HUES6 (cell line): ENCODE data around the gene MRPL32.

ENCODE experiments used
- H3K27ac ChIP-seq: 2 replicates; pipeline ENCODE4 v1.7.0; 2013; ENCODE audit warnings: low read depth, mild to moderate bottlenecking, low read length, inconsistent platforms
- H3K27me3 ChIP-seq: 2 replicates; pipeline ENCODE4 v1.6.1; 2013; ENCODE audit warnings: low read length; ENCODE audit not compliant: control insufficient read depth, insufficient read depth
- H3K36me3 ChIP-seq: 2 replicates; pipeline ENCODE4 v1.6.1; 2013; ENCODE audit warnings: low read length; ENCODE audit not compliant: control insufficient read depth, insufficient read depth
- H3K4me1 ChIP-seq: 2 replicates; pipeline ENCODE4 v1.6.1; 2013; ENCODE audit warnings: low read length; ENCODE audit not compliant: control insufficient read depth, insufficient read depth
- H3K4me3 ChIP-seq: 2 replicates; pipeline ENCODE4 v1.5.1; 2013; ENCODE audit warnings: low read depth, low read length
- H3K9ac ChIP-seq: one replicate; pipeline ENCODE4 v1.6.1; 2013; ENCODE audit warnings: mild to moderate bottlenecking, low read length
- H3K9me3 ChIP-seq: 2 replicates; pipeline ENCODE4 v1.6.1; 2013; ENCODE audit warnings: low read depth, low read length; ENCODE audit not compliant: control insufficient read depth, insufficient read depth

MRPL32 gene

DNA sequence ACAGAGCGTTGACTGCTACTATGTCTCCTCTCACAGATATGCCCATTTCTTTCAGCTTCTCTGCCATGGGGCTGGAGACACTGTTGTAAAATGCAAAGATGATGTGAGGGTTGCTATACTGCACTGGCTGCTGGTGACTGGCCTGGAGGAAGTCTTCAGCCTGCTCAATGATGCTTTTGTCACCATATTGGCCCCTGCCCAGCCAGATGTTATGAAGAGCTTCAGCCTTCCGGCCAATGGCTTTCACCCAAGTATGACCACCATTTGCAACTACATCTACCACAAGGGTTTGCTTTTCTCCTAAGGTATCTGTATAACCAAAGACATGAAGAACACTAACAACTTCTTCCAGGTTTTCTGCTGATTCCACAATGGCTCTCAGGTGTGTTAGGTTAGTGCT, 21.9 kb upstream of the MRPL32 start:
- Histone ChIP-seq H3K4me3 (no peak overlapping the region; the same call in 1 of the 2 replicates), H3K36me3 (peaks cover 20% of the 10 kb centered on the region), H3K27me3 (no peaks in the 10 kb centered on the region), H3K4me1 (peaks cover 26% of the 10 kb centered on the region), H3K27ac (no peak overlapping the region), H3K9me3 (no peaks in the 10 kb centered on the region), H3K9ac (no peak overlapping the region)

DNA sequence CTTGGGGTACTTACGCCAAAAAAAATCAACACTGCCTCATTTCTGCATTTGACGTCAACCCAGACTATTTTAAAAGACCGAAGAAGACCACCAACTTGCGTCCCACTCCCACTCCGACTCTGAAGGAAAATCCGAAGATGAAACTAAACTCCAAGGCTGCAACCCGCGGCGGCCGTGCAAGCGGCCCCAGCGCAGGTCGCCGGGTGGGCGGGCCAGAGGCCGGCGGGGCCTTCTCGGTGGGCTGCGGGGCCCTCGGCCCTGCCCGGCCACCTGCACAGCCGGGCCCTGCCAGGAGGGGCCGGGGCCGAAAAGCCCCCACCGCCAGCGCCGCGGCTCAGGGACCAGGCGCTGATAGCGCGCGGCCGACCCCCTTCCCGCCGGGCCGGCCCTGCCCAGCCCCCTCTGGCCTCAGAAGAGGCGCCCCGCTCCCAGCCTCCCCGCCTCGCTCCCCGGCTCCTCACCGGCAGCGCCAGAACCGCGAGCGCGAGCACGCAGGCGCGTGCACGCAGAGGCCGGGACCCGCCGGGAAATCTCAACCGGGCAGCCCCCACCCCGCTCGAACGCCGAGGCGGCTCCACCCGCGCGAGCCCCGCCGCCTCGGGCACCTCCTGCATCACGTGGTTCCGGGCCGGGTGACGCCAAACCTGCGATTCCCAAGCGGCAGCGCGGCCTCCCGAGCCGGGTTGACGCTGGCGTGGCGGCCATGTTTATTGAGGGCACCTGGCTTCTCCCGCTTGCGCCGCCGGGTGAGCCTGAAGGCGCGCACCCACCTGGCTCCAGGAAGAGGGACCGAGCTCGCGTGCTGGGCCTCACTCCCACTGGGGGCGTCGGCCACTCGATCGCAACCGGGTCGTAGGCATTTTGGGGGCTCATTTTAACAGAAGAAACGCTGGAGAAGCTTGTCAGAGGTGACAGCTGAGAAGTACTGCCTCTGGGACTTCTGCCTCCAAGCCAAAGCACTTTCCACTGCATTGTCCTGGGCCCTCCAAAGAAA, 20.4 kb upstream of the MRPL32 start, which contains the start of gene C7orf25:
TSS of gene C7orf25 (minus strand) at position 617 of the 994 bp plus-strand sequence. CDS start 1,170 bp downstream, outside the sequence.
- Histone ChIP-seq H3K27ac (peak within 1 kb of the TSS; percentile 60; the same call in 1 of the 2 replicates), H3K9me3 (no peaks in the 10 kb centered on the region), H3K36me3 (peaks cover 34% of the 10 kb centered on the region), H3K9ac (peak within 1 kb of the TSS; percentile 71), H3K4me3 (peak within 1 kb of the TSS; percentile 66), H3K4me1 (peaks cover 26% of the 10 kb centered on the region), H3K27me3 (no peaks in the 10 kb centered on the region)

DNA sequence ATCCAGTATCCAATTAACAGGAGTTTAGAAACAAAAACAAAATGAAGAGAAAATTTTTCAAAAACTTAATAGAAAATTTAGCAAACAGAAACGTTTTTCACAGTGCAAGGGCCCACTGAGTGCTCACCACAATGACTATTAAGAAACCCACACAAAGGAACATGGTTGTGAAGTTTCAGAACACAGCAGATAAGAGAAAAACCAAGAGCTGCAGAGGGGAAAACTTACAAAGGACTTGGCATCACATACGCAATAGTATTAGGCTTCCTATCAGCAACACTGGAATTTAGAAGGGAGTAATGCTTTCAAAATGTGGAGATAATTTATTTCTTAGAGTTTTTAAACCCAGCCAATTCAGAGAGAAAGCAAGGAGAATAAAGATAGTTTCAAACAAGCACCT, 18.6 kb upstream of the MRPL32 start:
- H3K4me3 ChIP-seq, result no peak overlapping the region
- no peak overlapping the region for H3K27ac ChIP-seq
- H3K9me3 ChIP-seq, result no peaks in the 10 kb centered on the region
- peaks cover 53% of the 10 kb centered on the region for H3K36me3 ChIP-seq
- no peak overlapping the region for H3K9ac ChIP-seq
- peaks cover 26% of the 10 kb centered on the region for H3K4me1 ChIP-seq
- H3K27me3 ChIP-seq, result no peaks in the 10 kb centered on the region

GRCh38 chr7:42914009-42914408, 18.2 kb upstream of the MRPL32 start:
- Histone ChIP-seq H3K27ac (no peak overlapping the region), H3K4me1 (peaks cover 26% of the 10 kb centered on the region), H3K27me3 (no peaks in the 10 kb centered on the region), H3K36me3 (peaks cover 56% of the 10 kb centered on the region), H3K9ac (no peak overlapping the region), H3K4me3 (no peak overlapping the region), H3K9me3 (no peaks in the 10 kb centered on the region)

GRCh38 chr7:42914421-42915045, 17.6 kb upstream of the MRPL32 start:
- Histone ChIP-seq H3K9me3 (no peaks in the 10 kb centered on the region), H3K4me3 (no peak overlapping the region), H3K4me1 (peaks cover 26% of the 10 kb centered on the region), H3K9ac (no peak overlapping the region), H3K27ac (no peak overlapping the region), H3K36me3 (peaks cover 61% of the 10 kb centered on the region), H3K27me3 (no peaks in the 10 kb centered on the region)

GRCh38 chr7:42915356-42915755, 16.8 kb upstream of the MRPL32 start:
- no peaks in the 10 kb centered on the region for H3K27me3 ChIP-seq
- H3K27ac ChIP-seq, result no peak overlapping the region
- no peak overlapping the region for H3K4me3 ChIP-seq
- no peaks in the 10 kb centered on the region for H3K9me3 ChIP-seq
- H3K9ac ChIP-seq, result no peak overlapping the region
- H3K4me1 ChIP-seq, result peaks cover 20% of the 10 kb centered on the region
- peaks cover 63% of the 10 kb centered on the region for H3K36me3 ChIP-seq

DNA sequence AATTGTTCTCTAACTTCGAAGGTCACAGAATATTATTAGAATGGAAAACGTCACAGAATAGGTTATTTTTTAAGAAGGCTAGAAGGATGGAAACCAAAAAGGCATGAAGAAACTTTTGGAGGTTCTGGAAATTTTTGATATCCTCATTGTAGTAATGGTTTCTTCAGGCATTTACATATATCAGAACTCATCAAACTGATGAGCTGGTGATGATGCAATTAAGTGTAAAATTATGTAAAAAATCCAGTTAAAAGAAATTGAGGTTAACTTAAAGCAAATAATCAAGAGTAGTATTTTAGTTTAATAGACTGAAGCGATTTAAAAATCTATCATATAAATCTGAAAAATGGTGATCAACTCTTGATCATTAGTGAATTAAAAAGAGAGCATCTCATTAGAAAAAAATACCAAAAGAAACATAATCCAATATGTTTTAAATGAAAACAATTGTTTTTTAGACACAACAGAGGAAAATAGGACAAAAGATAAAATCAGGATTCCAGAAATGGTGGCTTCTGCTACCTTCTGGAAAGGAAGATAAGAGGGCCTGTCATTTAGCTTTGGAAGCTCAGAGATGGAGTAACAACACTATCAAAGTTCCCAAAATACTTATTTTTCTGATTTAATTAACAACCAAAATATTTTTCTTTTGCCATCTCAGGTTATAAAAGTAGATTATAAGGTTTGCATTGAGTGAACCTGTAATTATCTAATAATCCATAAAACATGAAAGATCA, 10.0 kb upstream of the MRPL32 start:
- no peaks in the 10 kb centered on the region for H3K9me3 ChIP-seq
- peaks cover 98% of the 10 kb centered on the region for H3K36me3 ChIP-seq
- H3K4me1 ChIP-seq, result no peaks in the 10 kb centered on the region
- H3K27ac ChIP-seq, result no peak overlapping the region
- H3K9ac ChIP-seq, result no peak overlapping the region
- H3K4me3 ChIP-seq, result no peak overlapping the region
- no peaks in the 10 kb centered on the region for H3K27me3 ChIP-seq

GRCh38 chr7:42924223-42924838, 7.8 kb upstream of the MRPL32 start:
- Histone ChIP-seq H3K27me3 (no peaks in the 10 kb centered on the region), H3K9ac (no peak overlapping the region), H3K36me3 (peaks cover 85% of the 10 kb centered on the region), H3K27ac (no peak overlapping the region), H3K4me3 (no peak overlapping the region), H3K4me1 (peaks cover 1% of the 10 kb centered on the region; the same call in 1 of the 2 replicates), H3K9me3 (no peaks in the 10 kb centered on the region)

DNA sequence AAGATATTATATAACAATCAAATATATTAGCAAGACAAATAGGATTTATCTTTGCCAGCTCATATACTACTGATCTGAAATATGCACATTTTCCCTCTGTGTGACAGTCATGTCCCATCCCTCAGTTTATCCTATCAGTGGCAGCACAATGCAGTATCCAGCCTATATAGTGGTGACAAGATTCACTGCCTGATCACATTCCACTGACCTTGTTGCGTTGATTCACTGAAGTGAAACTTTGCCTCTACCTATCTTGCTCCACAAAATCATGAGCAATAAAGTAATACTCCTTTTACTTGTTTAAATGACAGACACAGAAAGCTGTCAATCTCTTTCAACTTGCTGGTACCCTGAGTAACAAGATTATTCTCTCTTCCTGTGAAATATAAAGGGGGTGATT, 6.5 kb upstream of the MRPL32 start:
- H3K27me3 ChIP-seq, result no peaks in the 10 kb centered on the region
- no peak overlapping the region for H3K27ac ChIP-seq
- H3K36me3 ChIP-seq, result peaks cover 72% of the 10 kb centered on the region
- no peak overlapping the region for H3K4me3 ChIP-seq
- no peak overlapping the region for H3K9ac ChIP-seq
- peaks cover 4% of the 10 kb centered on the region; the same call in 1 of the 2 replicates for H3K4me1 ChIP-seq
- no peaks in the 10 kb centered on the region for H3K9me3 ChIP-seq

DNA sequence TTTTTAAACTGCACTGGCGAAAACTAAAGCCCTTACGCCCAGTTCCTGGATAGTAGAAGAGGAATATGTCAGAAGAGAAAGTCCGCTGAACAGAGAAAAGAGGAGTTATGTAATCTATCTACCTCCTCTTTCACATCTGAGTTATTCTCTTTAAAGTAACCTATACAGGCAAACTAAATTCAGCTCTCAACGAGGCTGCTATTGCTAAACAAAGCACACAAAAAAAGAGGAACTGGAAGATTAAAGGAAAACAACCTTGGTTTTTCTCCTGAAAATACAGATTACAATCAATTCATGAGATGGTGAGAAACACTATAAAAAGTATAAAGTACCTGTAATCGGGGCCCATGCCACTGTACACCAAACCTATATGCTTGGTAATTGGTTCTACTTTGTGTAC, 6.0 kb upstream of the MRPL32 start:
- no peaks in the 10 kb centered on the region for H3K9me3 ChIP-seq
- no peak overlapping the region for H3K4me3 ChIP-seq
- no peak overlapping the region for H3K9ac ChIP-seq
- H3K27ac ChIP-seq, result no peak overlapping the region
- H3K36me3 ChIP-seq, result peaks cover 66% of the 10 kb centered on the region
- H3K27me3 ChIP-seq, result no peaks in the 10 kb centered on the region
- peaks cover 4% of the 10 kb centered on the region; the same call in 1 of the 2 replicates for H3K4me1 ChIP-seq
